ENCODE results near the gene KCTD20.

KCTD20 gene

GRCh38 chr6:36428911-36429310, 13.9 kb upstream of the KCTD20 start:
- Histone ChIP-seq H3K27ac (ENCODE audit: extremely low read depth, low read depth, low read length) (no peak overlapping the region), H3K4me1 (ENCODE audit: control insufficient read depth, insufficient read depth, low read length) (no peaks in the 10 kb centered on the region), H3K9me3 (ENCODE audit: control insufficient read depth, insufficient read depth, low read depth, low read length) (no peaks in the 10 kb centered on the region), H3K36me3 (ENCODE audit: control insufficient read depth in 2 of 2, insufficient read depth in 1 of 2, low read length in 2 of 2) (no peaks in the 10 kb centered on the region), H3K4me3 (ENCODE audit: low read depth, low read length) (no peak overlapping the region)
- POLR2A ChIA-PET: interaction anchor here (0.6 kb wide), 1 partner anchor 278 kb away, joined by 3 read pairs; no protein-coding TSS in a partner anchor
- TF ChIP-seq ZBTB17 (tag by site-specific recombination; IDR thresholded peaks at IDR 0.05) (no peak), MZF1 (tag by site-specific recombination; IDR thresholded peaks at IDR 0.05; ENCODE audit: borderline replicate concordance) (no peak), SETDB1 (IDR thresholded peaks at IDR 0.05; ENCODE audit: insufficient read length, low read length) (no peak), ZNF175 (tag by site-specific recombination; IDR thresholded peaks at IDR 0.05) (no peak), TSHZ1 (tag by site-specific recombination; IDR thresholded peaks at IDR 0.05; ENCODE audit: borderline replicate concordance) (no peak), ZNF362 (tag by site-specific recombination; IDR thresholded peaks at IDR 0.05) (no peak), GLI2 (tag by site-specific recombination; IDR thresholded peaks at IDR 0.05; ENCODE audit: borderline replicate concordance, low read depth) (no peak), ZNF776 (tag by site-specific recombination; IDR thresholded peaks at IDR 0.05; ENCODE audit: borderline replicate concordance) (no peak), ZNF639 (tag by site-specific recombination; IDR thresholded peaks at IDR 0.05) (no peak), BCL6B (tag by site-specific recombination; IDR thresholded peaks at IDR 0.05) (no peak), ZNF138 (tag by site-specific recombination; IDR thresholded peaks at IDR 0.05; ENCODE audit: borderline replicate concordance) (no peak), PATZ1 (tag by site-specific recombination; IDR thresholded peaks at IDR 0.05) (no peak), GLIS1 (tag by site-specific recombination; IDR thresholded peaks at IDR 0.05) (no peak)
- CTCF ChIA-PET: no interaction called here

- CTCF ChIA-PET: interaction anchor here (0.6 to 0.7 kb wide), 4 partner anchors 62 to 334 kb away, joined by 3 to 4 read pairs (median 4); no protein-coding TSS in a partner anchor
- Histone ChIP-seq H3K4me1 (ENCODE audit: control insufficient read depth, insufficient read depth, low read length) (no peaks in the 10 kb centered on the region), H3K9me3 (ENCODE audit: control insufficient read depth, insufficient read depth, low read depth, low read length) (no peaks in the 10 kb centered on the region), H3K4me3 (ENCODE audit: low read depth, low read length) (no peak overlapping the region), H3K36me3 (ENCODE audit: control insufficient read depth in 2 of 2, insufficient read depth in 1 of 2, low read length in 2 of 2) (no peaks in the 10 kb centered on the region), H3K27ac (ENCODE audit: extremely low read depth, low read depth, low read length) (no peak overlapping the region)
- POLR2A ChIA-PET: interaction anchor here (1.3 kb wide), 1 partner anchor 13 kb away, joined by 4 read pairs; no protein-coding TSS in a partner anchor
- TF ChIP-seq SP2 (tag by site-specific recombination; IDR thresholded peaks at IDR 0.05) (no peak), AEBP2 (tag by site-specific recombination; IDR thresholded peaks at IDR 0.05; ENCODE audit: borderline replicate concordance) (no peak), BCL11A (tag by site-specific recombination; IDR thresholded peaks at IDR 0.05; ENCODE audit: low read depth) (no peak), KLF8 (tag by site-specific recombination; IDR thresholded peaks at IDR 0.05) (no peak), ZNF600 (tag by site-specific recombination; IDR thresholded peaks at IDR 0.05) (no peak)
Measured at GRCh38 chr6:36430351-36430750, 12.4 kb upstream of the KCTD20 start.
